SK-N-MC (cell line): ENCODE data around the gene LAMC3.

Experiments used
- DNase-seq: peaks from one replicate; pipeline ENCODE4 v3.0.0-alpha.2; 2011; ENCODE audit warnings: low read depth, low spot score
- H3K27ac ChIP-seq: fragments of 200-600 bp; sonication (generic); 2 replicates; pipeline ENCODE4 v1.5.1; 2016; ENCODE audit warnings: mixed run types
- H3K36me3 ChIP-seq: fragments of 200-600 bp; sonication (generic); 2 replicates; pipeline ENCODE4 v1.6.1; 2017; ENCODE audit warnings: antibody characterized with exemption, low read length, mixed read lengths; ENCODE audit not compliant: insufficient read depth
- H3K4me3 ChIP-seq: fragments of 200-600 bp; sonication (generic); 2 replicates; pipeline ENCODE4 v1.5.1; 2016
- H3K9ac ChIP-seq: fragments of 200-600 bp; sonication (generic); 2 replicates; pipeline ENCODE4 v1.8.0; 2017; ENCODE audit warnings: mixed run types, mixed read lengths; ENCODE audit not compliant: insufficient read length
- H3K9me3 ChIP-seq: fragments of 200-600 bp; sonication (generic); 2 replicates; pipeline ENCODE4 v1.6.1; 2017; ENCODE audit warnings: low read depth, mild to moderate bottlenecking, antibody characterized with exemption, low read length, moderate library complexity, mixed read lengths
- EZH2 ChIP-seq: fragments of 200-600 bp; sonication (generic); IDR thresholded peaks from one replicate; pipeline ENCODE4 v1.6.1; 2017; ENCODE audit warnings: antibody characterized with exemption
- FOXP2 ChIP-seq: optimal IDR thresholded peaks from 2 replicates; pipeline ENCODE3; 2011; ENCODE audit warnings: mild to moderate bottlenecking, moderate library complexity; ENCODE audit not compliant: insufficient read depth; ENCODE audit errors: extremely low read length, control extremely low read depth
- POLR2AphosphoS5 ChIP-seq: IDR thresholded peaks from 2 replicates; pipeline ENCODE4 v1.6.1; 2012; ENCODE audit warnings: mild to moderate bottlenecking, low read depth, low read length, borderline replicate concordance

The LAMC3 gene

GRCh38 chr9:131008909-131009618 lies at the start of gene LAMC3:
Gene LAMC3 (plus strand): TSS chr9:131009174. CDS start chr9:131009215, 41 bp downstream.
- TF ChIP-seq EZH2 (no peak), FOXP2 (no peak), POLR2AphosphoS5 (no peak)
- no peak within 1 kb of the TSS for H3K9ac ChIP-seq
- H3K4me3 ChIP-seq: peak within 1 kb of the TSS; percentile 62
- no peaks in the 10 kb centered on the region for H3K9me3 ChIP-seq
- no peak within 1 kb of the TSS for H3K27ac ChIP-seq
- no peaks in the 10 kb centered on the region for H3K36me3 ChIP-seq
- DNase-seq: no peak

GRCh38 chr9:130959809-130960334 lies 49.1 kb upstream of the LAMC3 start:
- Histone ChIP-seq H3K4me3 (no peak overlapping the region), H3K9me3 (no peaks in the 10 kb centered on the region), H3K36me3 (no peaks in the 10 kb centered on the region), H3K9ac (no peak overlapping the region), H3K27ac (no peak overlapping the region)
- TF ChIP-seq EZH2: no peak
- no peak for DNase-seq

GRCh38 chr9:130960522-130961378 lies 48.2 kb upstream of the LAMC3 start:
- TF ChIP-seq POLR2AphosphoS5 (no peak), FOXP2 (no peak), EZH2 (no peak)
- no peak for DNase-seq
- no peaks in the 10 kb centered on the region for H3K9me3 ChIP-seq
- H3K27ac ChIP-seq: no peak overlapping the region
- no peak overlapping the region for H3K9ac ChIP-seq
- no peak overlapping the region for H3K4me3 ChIP-seq
- H3K36me3 ChIP-seq: no peaks in the 10 kb centered on the region

- Histone ChIP-seq H3K9ac (no peak overlapping the region), H3K4me3 (no peak overlapping the region), H3K9me3 (no peaks in the 10 kb centered on the region), H3K36me3 (no peaks in the 10 kb centered on the region), H3K27ac (no peak overlapping the region)
- no peak for DNase-seq
- TF ChIP-seq FOXP2 (no peak), EZH2 (no peak), POLR2AphosphoS5 (no peak)
Measured at GRCh38 chr9:130961511-130962300, 47.3 kb upstream of the LAMC3 start.

- no peak overlapping the region for H3K27ac ChIP-seq
Measured at GRCh38 chr9:130962418-130963316, 46.3 kb upstream of the LAMC3 start.

GRCh38 chr9:130963337-130963908 lies 45.6 kb upstream of the LAMC3 start:
- H3K9me3 ChIP-seq: no peaks in the 10 kb centered on the region
- H3K36me3 ChIP-seq: no peaks in the 10 kb centered on the region
- no peak overlapping the region for H3K9ac ChIP-seq
- H3K4me3 ChIP-seq: no peak overlapping the region
- no peak overlapping the region for H3K27ac ChIP-seq
- DNase-seq: no peak
- TF ChIP-seq POLR2AphosphoS5 (no peak), EZH2 (no peak), FOXP2 (no peak)

More at GRCh38 chr9:130962418-130963316, 46.3 kb upstream of the LAMC3 start:
- no peak for DNase-seq
- TF ChIP-seq FOXP2 (no peak), EZH2 (no peak), POLR2AphosphoS5 (no peak)
- no peaks in the 10 kb centered on the region for H3K36me3 ChIP-seq
- no peak overlapping the region for H3K9ac ChIP-seq
- no peaks in the 10 kb centered on the region for H3K9me3 ChIP-seq
- no peak overlapping the region for H3K4me3 ChIP-seq

GRCh38 chr9:130963916-130964315 lies 45.1 kb upstream of the LAMC3 start:
- no peaks in the 10 kb centered on the region for H3K36me3 ChIP-seq
- no peak overlapping the region for H3K4me3 ChIP-seq
- no peak overlapping the region for H3K9ac ChIP-seq
- no peak overlapping the region for H3K27ac ChIP-seq
- no peaks in the 10 kb centered on the region for H3K9me3 ChIP-seq
- no peak for DNase-seq
- no peak for TF ChIP-seq EZH2
- no peak for TF ChIP-seq POLR2AphosphoS5
- no peak for TF ChIP-seq FOXP2
